Natural killer cell (primary cell): Measurements from ENCODE around the gene MYL7. TPM values are rescaled to one million over a fixed set of nuclear protein-coding genes. Genes with fewer than 3 reads are reported as not detected.

Experiments used
- ATAC-seq, 3 donors: fragments of 150-1000 bp in 2 of 3; fragments of 200-7000 bp in 1 of 3; cut with Tn5 transposase; 1 replicate in 1 of 3; 2 replicates in 2 of 3; pipeline ENCODE4 v1.10.0; 2021; ENCODE audit warnings: mild to moderate bottlenecking in 2 of 3, moderate library complexity in 2 of 3
- DNase-seq, 2 donors: peaks; one replicate each; pipeline versions ENCODE4 v3.0.0 to v3.0.0-alpha.2; 2013 to 2021; ENCODE audit warnings: mixed read lengths in 1 of 2
- H3K27ac ChIP-seq: one replicate; pipeline ENCODE4 v1.5.1; 2013; ENCODE audit warnings: mild to moderate bottlenecking, low read length
- H3K27me3 ChIP-seq: one replicate; pipeline ENCODE4 v1.6.1; 2013; ENCODE audit warnings: low read length; ENCODE audit not compliant: control insufficient read depth, insufficient read depth
- H3K36me3 ChIP-seq: one replicate; pipeline ENCODE4 v1.6.1; 2013; ENCODE audit warnings: low read length; ENCODE audit not compliant: control insufficient read depth, insufficient read depth
- H3K4me1 ChIP-seq: one replicate; pipeline ENCODE4 v1.6.1; 2013; ENCODE audit warnings: low read length; ENCODE audit not compliant: control insufficient read depth, insufficient read depth
- H3K4me3 ChIP-seq: one replicate; pipeline ENCODE4 v1.5.1; 2013; ENCODE audit warnings: low read length
- H3K9me3 ChIP-seq: one replicate; pipeline ENCODE4 v1.6.1; 2013; ENCODE audit warnings: low read length; ENCODE audit not compliant: control insufficient read depth, insufficient read depth
- H3K27ac Mint-ChIP-seq, 2 donors: one replicate each; pipeline ENCODE4 v1.8.0; 2022; ENCODE audit warnings: mild to moderate bottlenecking in 2 of 2, mixed read lengths in 2 of 2, moderate library complexity in 1 of 2
- H3K27me3 Mint-ChIP-seq, 2 donors: one replicate each; pipeline ENCODE4 v1.8.0; 2022; ENCODE audit warnings: low read depth in 2 of 2, mixed read lengths in 2 of 2
- H3K36me3 Mint-ChIP-seq: one replicate; pipeline ENCODE4 v1.8.0; 2022; ENCODE audit warnings: mixed read lengths
- H3K4me1 Mint-ChIP-seq, 2 donors: one replicate each; pipeline ENCODE4 v1.8.0; 2022; ENCODE audit warnings: mixed read lengths in 2 of 2
- H3K4me3 Mint-ChIP-seq: one replicate; pipeline ENCODE4 v1.8.0; 2022; ENCODE audit warnings: mild to moderate bottlenecking, moderate library complexity, mixed read lengths
- H3K9me3 Mint-ChIP-seq, 2 donors: one replicate each; pipeline ENCODE4 v1.8.0; 2022; ENCODE audit warnings: mixed read lengths in 2 of 2
- CTCF ChIP-seq: fragments of 200-600 bp; IDR thresholded peaks from one replicate; pipeline ENCODE4 v1.8.0; 2022; ENCODE audit warnings: antibody characterized with exemption
- WGBS: methylation state at CpG from one replicate; pipeline ENCODE4 v1.1.7; 2013; ENCODE audit warnings: missing lambda C conversion rate; ENCODE audit not compliant: insufficient coverage; 5-methylcytosine and 5-hydroxymethylcytosine counted together
- intact Hi-C: fragments of 100-400 bp; cut with micrococcal nuclease; formaldehyde crosslinking; loops from one replicate; pipeline ENCODE4 v1.14.2; 2022
- total RNA-seq, 4 donors: library from RNA; stranded (reverse); fragments of 120-200 nt in 1 of 4; gene quantifications; one replicate each; pipeline versions ENCODE4 v1.2.3 to v1.2.4, GENCODE V29; 2013 to 2022

The MYL7 gene
- total RNA-seq, 3 donors from 2014 or later (not counting 1 experiment from before 2014, with no cell fraction given), result not detected

GRCh38 chr7:44157116-44158080, 16.3 kb upstream of the MYL7 start:
- H3K4me1 Mint-ChIP-seq, result no peaks in the 10 kb centered on the region
- Histone ChIP-seq H3K9me3 (no peaks in the 10 kb centered on the region), H3K27ac (no peak overlapping the region), H3K36me3 (no peaks in the 10 kb centered on the region), H3K4me1 (no peaks in the 10 kb centered on the region), H3K27me3 (no peaks in the 10 kb centered on the region), H3K4me3 (no peak overlapping the region)
- H3K36me3 Mint-ChIP-seq, result no peaks in the 10 kb centered on the region
- 87% methylated on average over 15 of the region's 15 CpGs for WGBS
- intact Hi-C loops, result no loop called here
- H3K27ac Mint-ChIP-seq, result no peak overlapping the region
- H3K9me3 Mint-ChIP-seq, result no peaks in the 10 kb centered on the region
- DNase-seq, result no peak
- H3K4me3 Mint-ChIP-seq, result no peak overlapping the region
- no peak for ATAC-seq
- no peak for TF ChIP-seq CTCF
- H3K27me3 Mint-ChIP-seq, result peaks cover under 1 to 11% of the 10 kb centered on the region in 2 donors

- H3K27ac ChIP-seq, result no peak overlapping the region
- no peak for ATAC-seq
- peaks cover 0 to 2% of the 10 kb centered on the region in 2 donors for H3K27me3 Mint-ChIP-seq
- no peak for DNase-seq
- no peaks in the 10 kb centered on the region for H3K9me3 ChIP-seq
- TF ChIP-seq CTCF, result no peak
- intact Hi-C loops, result no loop called here
- no peaks in the 10 kb centered on the region for H3K27me3 ChIP-seq
- H3K36me3 ChIP-seq, result no peaks in the 10 kb centered on the region
- H3K4me1 Mint-ChIP-seq, result no peaks in the 10 kb centered on the region
- H3K4me3 Mint-ChIP-seq, result no peak overlapping the region
- WGBS, result 84% methylated on average over 4 of the region's 4 CpGs
- H3K9me3 Mint-ChIP-seq, result no peaks in the 10 kb centered on the region
- H3K4me3 ChIP-seq, result no peak overlapping the region
- no peaks in the 10 kb centered on the region for H3K4me1 ChIP-seq
- no peaks in the 10 kb centered on the region for H3K36me3 Mint-ChIP-seq
- H3K27ac Mint-ChIP-seq, result no peak overlapping the region
These were observed 15.4 kb upstream of the MYL7 start for GRCh38 chr7:44156453-44157010.

GRCh38 chr7:44155191-44156185, 14.4 kb upstream of the MYL7 start:
- H3K4me3 Mint-ChIP-seq, result no peak overlapping the region
- H3K36me3 Mint-ChIP-seq, result no peaks in the 10 kb centered on the region
- no peaks in the 10 kb centered on the region for H3K9me3 ChIP-seq
- DNase-seq (no peak), ATAC-seq (no peak)
- no peaks in the 10 kb centered on the region for H3K4me1 ChIP-seq
- H3K4me3 ChIP-seq, result no peak overlapping the region
- intact Hi-C loops, result no loop called here
- no peaks in the 10 kb centered on the region for H3K36me3 ChIP-seq
- no peaks in the 10 kb centered on the region for H3K9me3 Mint-ChIP-seq
- no peaks in the 10 kb centered on the region for H3K27me3 Mint-ChIP-seq
- no peak for TF ChIP-seq CTCF
- H3K4me1 Mint-ChIP-seq, result no peaks in the 10 kb centered on the region
- H3K27ac Mint-ChIP-seq, result no peak overlapping the region
- H3K27ac ChIP-seq, result no peak overlapping the region
- no peaks in the 10 kb centered on the region for H3K27me3 ChIP-seq
- 88% methylated on average over 8 of the region's 8 CpGs for WGBS
